ENCODE measurements around the gene REXO4.

DNA sequence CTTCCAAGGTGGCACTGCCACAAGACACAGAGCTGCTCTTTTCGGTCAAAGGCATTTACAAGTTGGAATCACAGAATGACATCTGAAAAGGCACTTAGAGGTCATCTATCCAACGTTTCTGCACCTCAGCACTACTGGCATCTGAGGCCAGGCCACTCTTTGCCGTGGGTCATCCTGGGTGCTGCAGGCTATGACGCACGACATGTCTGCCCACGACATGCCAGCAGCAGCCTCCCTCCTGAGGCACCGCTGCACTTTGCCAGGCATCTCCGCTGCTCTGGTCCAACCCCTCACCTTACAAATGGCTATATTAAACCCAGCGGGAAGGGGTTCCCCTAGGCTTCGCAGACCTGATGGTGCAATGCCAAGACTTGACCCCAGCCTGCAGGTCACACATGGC lies 50.0 kb downstream of the REXO4 start:
- TF ChIP-seq, protein P1, sequence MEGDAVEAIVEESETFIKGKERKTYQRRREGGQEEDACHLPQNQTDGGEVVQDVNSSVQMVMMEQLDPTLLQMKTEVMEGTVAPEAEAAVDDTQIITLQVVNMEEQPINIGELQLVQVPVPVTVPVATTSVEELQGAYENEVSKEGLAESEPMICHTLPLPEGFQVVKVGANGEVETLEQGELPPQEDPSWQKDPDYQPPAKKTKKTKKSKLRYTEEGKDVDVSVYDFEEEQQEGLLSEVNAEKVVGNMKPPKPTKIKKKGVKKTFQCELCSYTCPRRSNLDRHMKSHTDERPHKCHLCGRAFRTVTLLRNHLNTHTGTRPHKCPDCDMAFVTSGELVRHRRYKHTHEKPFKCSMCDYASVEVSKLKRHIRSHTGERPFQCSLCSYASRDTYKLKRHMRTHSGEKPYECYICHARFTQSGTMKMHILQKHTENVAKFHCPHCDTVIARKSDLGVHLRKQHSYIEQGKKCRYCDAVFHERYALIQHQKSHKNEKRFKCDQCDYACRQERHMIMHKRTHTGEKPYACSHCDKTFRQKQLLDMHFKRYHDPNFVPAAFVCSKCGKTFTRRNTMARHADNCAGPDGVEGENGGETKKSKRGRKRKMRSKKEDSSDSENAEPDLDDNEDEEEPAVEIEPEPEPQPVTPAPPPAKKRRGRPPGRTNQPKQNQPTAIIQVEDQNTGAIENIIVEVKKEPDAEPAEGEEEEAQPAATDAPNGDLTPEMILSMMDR (IDR thresholded peaks at IDR 0.05) = no peak
- no peak for TF ChIP-seq POLR2A (IDR thresholded peaks at IDR 0.05)
